GM19193 (cell line): ENCODE data around the gene CLCN7.

Source experiments
- POLR2A ChIP-seq: IDR thresholded peaks from 4 replicates; pipeline ENCODE4 v1.6.1; 2011; ENCODE audit not compliant: insufficient read depth, insufficient read length; ENCODE audit errors: extremely low read depth

CLCN7 gene

GRCh38 chr16:1403036-1403435 is 71.8 kb downstream of the CLCN7 start:
- TF ChIP-seq POLR2A = no peak

DNA sequence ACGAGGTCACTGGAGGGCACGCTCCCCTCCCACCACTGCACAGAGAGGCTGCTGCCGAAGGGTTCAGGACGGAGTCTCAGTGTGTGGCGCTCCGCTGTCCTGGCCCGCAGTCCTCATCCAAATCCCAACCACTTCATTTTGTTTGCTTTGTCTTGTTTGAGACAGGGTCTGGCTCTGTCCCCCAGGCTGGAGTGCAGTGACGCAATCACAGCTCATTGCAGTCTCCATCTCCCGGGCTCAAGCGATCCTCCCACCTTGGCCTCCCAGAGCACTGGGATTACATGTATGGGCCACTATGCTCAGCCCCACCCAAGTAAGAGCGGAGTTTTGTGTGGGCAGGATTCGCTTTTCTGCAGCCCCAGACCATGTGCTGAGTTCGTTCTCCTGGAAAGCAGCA is 73.1 kb downstream of the CLCN7 start:
- TF ChIP-seq POLR2A = no peak

GRCh38 chr16:1401061-1401757 is 73.6 kb downstream of the CLCN7 start:
- TF ChIP-seq POLR2A = no peak

DNA sequence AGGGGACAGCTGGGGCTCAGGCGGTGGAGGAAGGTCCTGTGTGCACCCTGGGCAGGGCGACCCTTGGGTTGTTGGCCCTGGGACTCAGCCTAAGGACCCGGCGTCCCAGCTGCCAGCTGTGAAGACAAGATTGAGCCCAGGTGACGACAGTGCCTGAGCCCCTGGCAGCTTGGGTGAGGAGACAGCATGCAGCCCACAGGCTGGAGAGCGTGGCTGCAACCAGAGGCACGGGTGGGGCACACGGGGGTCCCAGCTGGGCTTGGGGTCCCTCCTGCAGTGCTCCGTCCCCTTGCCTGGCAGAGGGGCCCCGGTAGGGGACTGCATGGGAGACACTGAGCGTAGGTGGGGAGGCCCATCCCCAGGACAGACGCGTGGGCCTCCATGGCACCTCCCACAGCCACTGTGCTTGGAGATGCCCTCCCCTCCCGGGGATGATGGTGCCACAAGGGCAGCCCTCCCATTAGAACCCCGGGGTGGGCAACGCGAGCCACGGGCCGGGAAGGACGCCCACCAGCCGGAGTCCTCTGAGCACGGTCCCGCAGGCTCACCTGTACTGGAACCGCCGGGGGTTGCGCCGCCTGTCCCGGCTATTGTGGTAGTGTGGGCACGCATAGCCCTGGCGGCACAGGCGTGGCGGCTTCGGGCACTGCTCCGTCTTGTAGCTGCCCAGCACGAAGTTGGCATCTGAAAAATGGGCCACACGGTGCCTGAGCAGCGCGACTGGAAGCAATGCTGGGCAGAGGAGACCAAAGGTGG is 75.8 kb downstream of the CLCN7 start:
- TF ChIP-seq POLR2A = no peak

DNA sequence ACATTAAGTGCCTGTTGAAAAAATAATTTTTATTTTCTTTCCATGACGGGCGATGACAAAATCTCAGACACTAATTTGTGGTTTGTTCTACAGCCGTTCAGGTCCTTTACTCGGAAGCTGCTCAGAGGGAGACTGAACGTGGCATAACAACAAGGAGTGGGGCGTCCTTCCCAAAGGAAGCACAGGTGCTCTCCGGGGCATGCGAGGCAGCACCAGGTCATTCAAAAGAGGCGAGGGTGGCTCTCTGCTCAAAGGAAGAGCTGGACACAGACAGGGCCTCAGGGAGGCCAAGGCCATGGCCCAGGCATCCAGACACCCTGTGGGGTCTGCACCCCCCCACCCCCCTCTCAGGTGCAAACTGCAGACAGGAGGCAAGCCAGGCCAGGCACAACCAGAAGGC is 76.5 kb downstream of the CLCN7 start:
- TF ChIP-seq POLR2A = no peak

GRCh38 chr16:1397779-1398178 is 77.0 kb downstream of the CLCN7 start:
- no peak for TF ChIP-seq POLR2A

DNA sequence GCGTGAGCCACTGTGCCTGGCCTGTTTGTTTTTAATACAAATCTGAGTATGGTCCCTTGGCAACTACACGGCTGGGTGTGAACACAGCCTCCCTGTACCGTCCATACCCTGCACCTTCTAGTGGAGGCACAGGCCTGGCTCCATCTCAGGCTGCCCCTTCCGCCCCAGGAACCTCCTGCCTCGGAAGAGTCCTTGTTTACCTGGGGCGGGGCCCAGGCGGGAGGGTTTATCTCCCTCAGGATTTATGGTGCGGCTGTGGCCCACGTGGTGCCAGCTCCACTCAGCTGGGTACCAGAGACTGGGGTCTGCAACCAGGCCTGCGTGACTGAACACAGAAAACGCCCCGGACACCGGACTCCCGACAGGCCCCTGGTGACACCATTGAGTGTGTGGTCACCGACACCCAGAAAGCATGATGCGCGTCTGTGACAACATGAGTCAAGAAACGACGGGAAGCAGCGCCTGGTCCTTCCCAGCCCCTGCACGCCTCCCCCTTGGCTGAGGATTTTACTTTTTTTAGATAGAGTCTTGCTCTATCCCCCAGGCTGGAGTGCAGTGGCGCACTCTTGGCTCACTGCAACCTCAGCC is 79.3 kb downstream of the CLCN7 start:
- no peak for TF ChIP-seq POLR2A
